HG03159 (cell line): Measurements from ENCODE around the gene GGTLC2.
A peak's percentile ranks its signal among the peaks of the same experiment; 100 is the strongest.

Experiments
- ATAC-seq: cut with Tn5 transposase; IDR thresholded peaks from one replicate; pipeline ENCODE4 v1.9.1; 2021; ENCODE audit warnings: mild to moderate bottlenecking, moderate library complexity; ENCODE audit not compliant: unreplicated experiment

Gene GGTLC2

DNA sequence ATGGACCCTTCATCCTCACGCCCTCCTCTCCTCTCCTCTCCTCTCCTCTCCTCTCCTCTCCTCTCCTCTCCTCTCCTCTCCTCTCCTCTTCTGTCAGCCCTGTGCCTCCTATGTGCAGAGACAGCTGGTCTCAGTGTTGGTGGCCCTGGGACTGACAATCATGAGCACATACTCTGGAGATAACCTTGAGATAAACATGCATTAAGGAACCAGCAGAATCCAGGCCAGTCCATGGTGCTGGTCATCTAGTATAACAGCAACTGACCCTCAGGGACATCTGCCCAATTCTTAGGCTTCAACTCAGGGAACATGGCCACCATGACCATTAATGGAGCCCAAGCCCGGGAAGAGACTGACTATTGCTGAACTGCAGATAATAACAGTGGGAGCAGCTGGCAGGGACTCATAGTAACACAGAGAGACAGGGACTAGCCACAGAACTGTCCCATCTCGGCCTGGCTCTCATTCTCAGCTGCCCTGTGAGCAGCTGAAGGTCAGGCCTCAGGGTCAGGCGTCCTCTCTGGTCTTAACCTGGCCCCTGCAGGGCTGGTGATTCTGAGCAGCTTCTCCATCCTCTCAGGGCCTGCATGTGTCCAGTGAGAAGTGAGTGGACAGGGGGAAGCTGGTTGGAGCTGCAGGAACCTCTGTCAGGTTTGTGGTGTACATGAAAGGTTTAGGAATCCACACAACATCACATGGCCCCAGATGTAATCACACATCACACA is 45.4 kb downstream of the GGTLC2 start:
- no peak for ATAC-seq

DNA sequence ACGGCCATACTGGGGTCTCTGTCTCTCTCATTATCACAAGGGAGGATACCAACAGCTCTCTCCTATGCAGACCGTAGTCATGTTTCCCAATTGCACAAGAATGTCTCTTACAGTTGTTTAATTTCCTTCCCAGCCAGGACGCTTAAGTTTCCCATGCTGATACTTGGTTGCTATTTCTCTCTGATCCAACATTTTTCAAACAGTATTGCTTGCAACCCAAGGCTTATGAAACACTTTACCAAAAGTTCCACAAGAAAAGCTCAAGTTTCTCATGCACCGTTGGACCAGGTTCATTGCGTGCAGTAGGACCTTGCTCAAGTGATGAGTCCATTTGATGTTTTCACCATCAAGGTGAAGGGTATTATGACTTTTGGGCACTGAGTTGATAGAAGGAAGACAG is 46.6 kb downstream of the GGTLC2 start:
- no peak for ATAC-seq

DNA sequence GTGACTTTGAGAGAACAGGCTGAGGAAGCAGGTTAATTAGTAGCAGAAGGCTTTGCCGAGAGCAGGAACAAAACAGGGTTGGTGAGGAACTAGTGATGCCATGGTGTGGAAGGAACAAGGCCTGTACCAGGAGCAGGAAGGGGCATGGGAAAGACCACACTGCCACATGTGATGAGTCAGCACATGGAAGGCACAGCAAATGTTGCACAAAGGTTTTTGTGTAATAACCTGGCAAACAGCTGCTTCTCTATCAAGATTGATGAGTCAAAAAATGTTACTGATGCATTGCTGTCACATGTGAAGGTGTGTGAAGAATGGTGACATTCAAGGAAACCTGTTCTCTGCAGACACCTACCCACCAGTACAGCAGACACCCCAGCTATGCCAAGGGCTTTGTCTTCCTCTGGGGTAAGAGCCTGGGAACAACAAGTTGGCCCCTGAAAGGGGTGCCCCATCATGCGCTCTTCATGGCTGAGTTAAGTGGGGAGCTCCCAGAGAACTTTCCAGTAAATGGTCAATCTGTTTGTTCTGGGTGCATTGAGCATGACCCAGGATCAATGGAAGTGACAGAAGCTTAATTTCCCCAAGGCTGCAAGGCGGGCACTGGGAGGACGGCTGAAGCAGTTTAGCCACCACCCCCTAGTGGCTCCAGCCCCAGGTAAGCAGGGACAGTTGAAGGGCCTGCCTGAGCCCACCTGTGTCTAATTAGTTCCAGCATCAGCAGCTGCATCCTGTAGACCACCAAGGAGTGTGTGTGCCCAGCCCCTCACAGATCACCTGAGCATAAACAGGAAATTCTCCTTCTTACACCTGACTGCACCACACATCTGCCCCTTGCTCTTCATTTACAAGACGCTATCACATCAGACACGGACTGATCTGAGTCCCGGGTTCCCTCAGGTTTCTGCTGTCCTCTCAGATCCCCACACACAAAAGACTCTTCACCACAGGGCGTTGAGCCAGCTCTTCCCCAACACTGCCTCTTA is 47.6 kb downstream of the GGTLC2 start:
- ATAC-seq, result no peak

DNA sequence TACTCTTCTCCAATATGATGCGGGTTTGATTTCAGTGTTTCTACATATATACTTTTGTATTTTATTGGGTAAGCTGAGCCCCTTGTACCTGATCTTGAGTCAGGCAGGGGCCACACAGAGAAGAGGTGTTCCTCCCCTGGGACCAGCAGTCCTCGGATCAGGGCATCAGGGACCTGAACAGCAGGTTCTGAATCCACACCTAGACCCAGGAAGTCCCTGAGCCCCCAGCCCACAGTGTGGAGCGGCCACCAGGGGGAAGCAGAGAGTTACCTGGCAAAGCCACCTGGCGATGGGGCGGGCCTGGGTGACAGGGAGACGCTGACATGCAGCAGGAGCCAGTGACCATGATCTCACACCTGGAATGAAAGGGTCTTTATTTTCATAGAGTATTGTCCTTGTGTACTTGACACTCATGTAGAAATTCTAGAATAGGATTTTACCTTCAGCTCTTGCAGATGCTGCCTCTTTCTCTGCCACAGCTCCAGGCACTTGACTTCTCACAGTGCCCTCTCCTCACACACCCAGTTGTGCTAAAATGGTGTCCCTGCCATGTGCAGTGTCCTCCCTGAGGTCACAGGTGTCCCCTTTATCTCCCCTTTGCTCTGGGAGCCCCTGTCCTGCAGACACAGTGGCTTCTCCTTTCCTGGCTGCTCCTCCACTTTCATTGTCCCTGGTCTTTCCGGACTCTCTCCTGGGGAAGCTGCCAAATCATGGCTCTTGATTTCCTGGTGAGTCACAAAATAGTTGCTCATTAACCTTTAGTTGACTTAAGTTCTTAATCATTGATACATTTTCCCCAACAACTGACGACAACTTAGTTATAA is 48.5 kb downstream of the GGTLC2 start:
- ATAC-seq, result peak; percentile 54

DNA sequence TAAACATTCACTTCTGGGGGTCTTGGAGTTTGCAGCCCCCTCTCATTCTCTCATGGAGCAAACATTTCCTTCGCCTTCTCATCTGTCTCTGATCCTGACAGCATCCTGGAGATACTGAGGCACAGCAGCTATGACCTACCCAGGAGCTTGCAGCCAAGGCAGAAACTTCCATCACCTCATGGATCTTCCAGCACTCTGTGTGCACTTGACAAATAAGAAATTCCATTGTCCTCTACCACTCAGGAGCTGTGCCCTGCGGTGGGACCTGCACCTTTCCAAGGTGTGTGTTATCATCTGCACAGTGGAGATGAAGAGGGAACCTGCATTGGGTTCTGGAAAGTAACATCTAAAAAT is 49.1 kb downstream of the GGTLC2 start:
- no peak for ATAC-seq

DNA sequence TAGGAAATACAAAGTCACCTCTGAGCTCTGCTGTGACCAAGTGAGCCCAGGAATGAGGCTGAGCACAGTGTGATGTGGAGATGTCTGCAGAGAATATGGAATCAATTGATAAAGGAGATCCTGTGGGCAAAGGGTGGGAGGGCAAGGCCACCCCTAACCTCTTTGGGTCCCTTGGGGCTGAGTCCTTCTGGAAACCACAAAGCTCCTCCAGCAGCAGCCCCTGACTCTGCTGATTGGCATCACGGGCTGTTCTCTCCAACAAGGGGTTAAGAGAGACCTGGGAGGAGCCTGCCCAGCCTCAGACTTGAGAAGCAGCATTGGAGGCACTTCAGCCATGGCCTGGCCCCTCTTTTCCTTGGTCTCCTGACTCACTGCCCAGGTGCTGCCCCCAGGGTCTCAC is 49.7 kb downstream of the GGTLC2 start:
- no peak for ATAC-seq

DNA sequence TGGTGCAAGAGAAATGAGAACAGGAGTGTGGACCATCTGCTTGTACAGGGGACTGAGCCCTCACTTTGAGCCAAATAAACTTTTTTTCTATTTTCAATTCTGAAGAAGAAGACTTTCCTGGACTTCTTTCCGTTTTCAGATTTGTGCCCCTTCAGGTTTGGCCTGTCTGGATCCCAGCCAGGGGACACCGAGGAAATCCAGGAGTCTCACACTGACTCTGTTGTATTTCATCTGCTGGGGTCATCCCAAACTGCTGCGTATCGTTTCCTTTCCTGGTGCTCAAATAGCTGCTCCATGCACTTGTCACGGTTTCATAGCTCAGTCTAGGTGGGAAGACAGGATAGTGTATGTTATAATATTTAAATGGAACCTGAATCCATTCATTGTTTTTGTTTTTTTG is 51.7 kb downstream of the GGTLC2 start:
- no peak for ATAC-seq
